ENCODE data around the gene OR5A1. TPM values are rescaled to one million over a fixed set of nuclear protein-coding genes. Genes with fewer than 3 reads are reported as not detected.

The OR5A1 gene
- polyA plus RNA-seq (2011; rRNA removed): not detected in 2 replicates
- not detected in 2 replicates for polyA minus RNA-seq (2011; rRNA and poly(A)+ RNA removed)

- POLR2A ChIA-PET: no interaction called here
- DNase-seq (ENCODE audit: low read depth, low spot score): no peak
- no peak within 1 kb of the TSS for H3K27ac ChIP-seq (ENCODE audit: low read depth, low read length)
- no peak within 1 kb of the TSS for H3K4me3 ChIP-seq (ENCODE audit: low read depth, low read length)
- no peak for TF ChIP-seq CTCF (IDR thresholded peaks at IDR 0.05; ENCODE audit: low read depth, low read length)
- CTCF ChIA-PET: interaction anchor here (0.6 to 1.3 kb wide), 2 partner anchors 69 to 264 kb away, joined by 4 to 8 read pairs; partner anchors contain the start of gene DTX4
- H3K9me3 ChIP-seq (ENCODE audit: control insufficient read depth, insufficient read depth, low read length): no peaks in the 10 kb centered on the region
- H3K27me3 ChIP-seq (ENCODE audit: control insufficient read depth, insufficient read depth, low read length): no peaks in the 10 kb centered on the region
These were observed at the start of gene OR5A1 for GRCh38 chr11:59436169-59436568. Gene OR5A1, plus strand, starts transcription at chr11:59436469. Its CDS starts 6,700 bp downstream, at chr11:59443169.

GRCh38 chr11:59394186-59394585 is 42.1 kb upstream of the OR5A1 start:
- CTCF ChIA-PET: no interaction called here
- Histone ChIP-seq H3K4me3 (ENCODE audit: low read depth, low read length) (no peak overlapping the region), H3K27me3 (ENCODE audit: control insufficient read depth, insufficient read depth, low read length) (no peaks in the 10 kb centered on the region), H3K9me3 (ENCODE audit: control insufficient read depth, insufficient read depth, low read length) (no peaks in the 10 kb centered on the region), H3K27ac (ENCODE audit: low read depth, low read length) (no peak overlapping the region)
- TF ChIP-seq CTCF (IDR thresholded peaks at IDR 0.05; ENCODE audit: low read depth, low read length): no peak
- DNase-seq (ENCODE audit: low read depth, low spot score): no peak
- POLR2A ChIA-PET: no interaction called here

GRCh38 chr11:59400461-59401261 is 35.6 kb upstream of the OR5A1 start:
- H3K4me3 ChIP-seq (ENCODE audit: low read depth, low read length): no peak overlapping the region
- no peak for TF ChIP-seq CTCF (IDR thresholded peaks at IDR 0.05; ENCODE audit: low read depth, low read length)
- ChIA-PET POLR2A (no interaction called here), CTCF (interaction anchor here (0.5 to 0.7 kb wide), 2 partner anchors 17 to 195 kb away, joined by 3 to 4 read pairs; no protein-coding TSS in a partner anchor)
- H3K9me3 ChIP-seq (ENCODE audit: control insufficient read depth, insufficient read depth, low read length): no peaks in the 10 kb centered on the region; the same call in 1 of the 2 replicates
- H3K27ac ChIP-seq (ENCODE audit: low read depth, low read length): no peak overlapping the region
- no peaks in the 10 kb centered on the region for H3K27me3 ChIP-seq (ENCODE audit: control insufficient read depth, insufficient read depth, low read length)
- DNase-seq (ENCODE audit: low read depth, low spot score): no peak

- ChIA-PET POLR2A (no interaction called here), CTCF (interaction anchor here (0.5 to 0.7 kb wide), 2 partner anchors 17 to 196 kb away, joined by 3 to 4 read pairs; no protein-coding TSS in a partner anchor)
- Histone ChIP-seq H3K27ac (ENCODE audit: low read depth, low read length) (no peak overlapping the region), H3K27me3 (ENCODE audit: control insufficient read depth, insufficient read depth, low read length) (no peaks in the 10 kb centered on the region), H3K9me3 (ENCODE audit: control insufficient read depth, insufficient read depth, low read length) (no peaks in the 10 kb centered on the region; the same call in 1 of the 2 replicates), H3K4me3 (ENCODE audit: low read depth, low read length) (no peak overlapping the region)
- TF ChIP-seq CTCF (IDR thresholded peaks at IDR 0.05; ENCODE audit: low read depth, low read length): no peak
- no peak for DNase-seq (ENCODE audit: low read depth, low spot score)
These were observed 35.1 kb upstream of the OR5A1 start for GRCh38 chr11:59401262-59401552.

- no peaks in the 10 kb centered on the region; the same call in 1 of the 2 replicates for H3K9me3 ChIP-seq (ENCODE audit: control insufficient read depth, insufficient read depth, low read length)
- no peak for DNase-seq (ENCODE audit: low read depth, low spot score)
- CTCF ChIA-PET: no interaction called here
- TF ChIP-seq CTCF (IDR thresholded peaks at IDR 0.05; ENCODE audit: low read depth, low read length): no peak
- POLR2A ChIA-PET: no interaction called here
- no peak overlapping the region for H3K27ac ChIP-seq (ENCODE audit: low read depth, low read length)
- H3K4me3 ChIP-seq (ENCODE audit: low read depth, low read length): no peak overlapping the region
- no peaks in the 10 kb centered on the region for H3K27me3 ChIP-seq (ENCODE audit: control insufficient read depth, insufficient read depth, low read length)
These were observed 32.7 kb upstream of the OR5A1 start for GRCh38 chr11:59403546-59403945.

Measured in AG04450 (cell line).